Caco-2 (cell line): Measurements from ENCODE around the gene PPP1R8. TPM values are rescaled to one million over a fixed set of nuclear protein-coding genes. Genes with fewer than 3 reads are reported as not detected.
"Not testable (repeated sequence)": the region's sequence is repeated elsewhere in the genome, so short reads cannot be mapped to it uniquely, and the experiment has no call there.

ENCODE experiments used
- BruUV-seq: library from RNA; stranded (reverse); fragments of 400-500 nt; replicated peaks from 2 replicates; lab custom pipeline; 2021; lab: Mats Ljungman, UMichigan
- CTCF ChIA-PET: fragments of 300-600 bp; sonication (Branson Sonifier 250); formaldehyde crosslinking; loops from one replicate; lab custom pipeline; 2022; ENCODE audit warnings: antibody characterized with exemption; lab: Charles Lee
- POLR2A ChIA-PET: fragments of 300-600 bp; sonication (Branson Sonifier 250); formaldehyde crosslinking; loops from one replicate; lab custom pipeline; 2022; ENCODE audit warnings: antibody characterized with exemption; lab: Charles Lee
- DNase-seq, 2 experiments: peaks; one replicate each; pipeline versions ENCODE4 v3.0.0 to v3.0.0-alpha.2; 2020 to 2022
- H3K27me3 ChIP-seq: replicated peaks from 2 replicates; pipeline ENCODE4 v1.6.0; 2011; ENCODE audit warnings: low read length; ENCODE audit not compliant: control insufficient read depth, insufficient read depth
- H3K36me3 ChIP-seq: 2 replicates; pipeline ENCODE4 v1.5.1; 2011; ENCODE audit warnings: low read length; ENCODE audit not compliant: control insufficient read depth, insufficient read depth
- H3K4me1 ChIP-seq: fragments of 250-450 bp; sonication (Bioruptor Pico); 2 replicates; pipeline ENCODE4 v1.5.1; 2020; ENCODE audit warnings: mild to moderate bottlenecking
- H3K4me3 ChIP-seq: 2 replicates; pipeline ENCODE4 v1.5.1; 2011; ENCODE audit warnings: low read depth, mild to moderate bottlenecking, control low read depth, low read length
- H3K9me3 ChIP-seq: fragments of 250-450 bp; sonication (Bioruptor Pico); 2 replicates; pipeline ENCODE4 v1.5.1; 2020; ENCODE audit warnings: mild to moderate bottlenecking, moderate library complexity
- H3K27ac Mint-ChIP-seq: one replicate; pipeline ENCODE4 v1.8.0; 2022; ENCODE audit warnings: mixed read lengths; ENCODE audit not compliant: unreplicated experiment
- H3K27me3 Mint-ChIP-seq: one replicate; pipeline ENCODE4 v1.8.0; 2022; ENCODE audit warnings: mixed read lengths; ENCODE audit not compliant: insufficient read depth, unreplicated experiment
- H3K36me3 Mint-ChIP-seq: one replicate; pipeline ENCODE4 v1.8.0; 2022; ENCODE audit warnings: mild to moderate bottlenecking, mixed read lengths; ENCODE audit not compliant: insufficient read depth, unreplicated experiment
- H3K4me1 Mint-ChIP-seq: one replicate; pipeline ENCODE4 v1.8.0; 2022; ENCODE audit warnings: low read depth, mixed read lengths; ENCODE audit not compliant: unreplicated experiment
- H3K4me3 Mint-ChIP-seq: one replicate; pipeline ENCODE4 v1.8.0; 2022; ENCODE audit warnings: mild to moderate bottlenecking, moderate library complexity, mixed read lengths; ENCODE audit not compliant: unreplicated experiment
- H3K9me3 Mint-ChIP-seq: one replicate; pipeline ENCODE4 v1.8.0; 2022; ENCODE audit warnings: mixed read lengths; ENCODE audit not compliant: unreplicated experiment
- CTCF ChIP-seq, 2 experiments: fragments of 200-600 bp in 1 of 2; IDR thresholded peaks; 1 replicate in 1 of 2; 2 replicates in 1 of 2; pipeline versions ENCODE4 v1.5.1 to v1.8.0; 2011 to 2022; ENCODE audit warnings: antibody characterized with exemption in 1 of 2, control low read depth in 1 of 2, inconsistent platforms in 1 of 2, low read depth in 1 of 2, low read length in 1 of 2, mild to moderate bottlenecking in 1 of 2, moderate library complexity in 1 of 2; ENCODE audit not compliant: insufficient read depth in 1 of 2, severe bottlenecking in 1 of 2, unreplicated experiment in 1 of 2
- intact Hi-C: fragments of 100-400 bp; cut with micrococcal nuclease; formaldehyde crosslinking; loops from one replicate; pipeline ENCODE4 v1.10.0; 2022; ENCODE audit not compliant: unreplicated experiment
- total RNA-seq: library from RNA; stranded (reverse); gene quantifications from 2 replicates; pipeline ENCODE4 v1.2.3, GENCODE V29; 2022

The PPP1R8 gene
- total RNA-seq, 1 experiment from 2014 or later, result 37.2 TPM

- Mint-ChIP-seq H3K9me3 (no peaks in the 10 kb centered on the region), H3K4me1 (no peaks in the 10 kb centered on the region), H3K4me3 (no peak overlapping the region), H3K36me3 (peaks cover 19% of the 10 kb centered on the region), H3K27ac (no peak overlapping the region), H3K27me3 (no peaks in the 10 kb centered on the region)
- ChIA-PET CTCF (no interaction called here), POLR2A (interaction anchor here (0.6 kb wide), 1 partner anchor 38 kb away, joined by 9 read pairs; no protein-coding TSS in a partner anchor)
- Histone ChIP-seq H3K4me1 (no peaks in the 10 kb centered on the region), H3K27me3 (no peaks in the 10 kb centered on the region), H3K4me3 (no peak overlapping the region), H3K9me3 (no peaks in the 10 kb centered on the region), H3K36me3 (no peaks in the 10 kb centered on the region)
- no TSS peak for BruUV-seq
- DNase-seq, result no peak
- no peak for TF ChIP-seq CTCF (IDR thresholded peaks at IDR 0.05; ENCODE audit: insufficient read depth in 1 of 2, low read depth in 1 of 2, low read length in 1 of 2, severe bottlenecking in 1 of 2, unreplicated experiment in 1 of 2)
- intact Hi-C loops, result loop anchor here (5.0 kb wide), 1 partner anchor 107 kb away; no protein-coding TSS in a partner anchor
These were observed 24.5 kb downstream of the PPP1R8 start for GRCh38 chr1:27855085-27855484.

- H3K27me3 Mint-ChIP-seq, result no peaks in the 10 kb centered on the region
- peaks cover 2% of the 10 kb centered on the region for H3K36me3 Mint-ChIP-seq
- Histone ChIP-seq H3K27me3 (no peaks in the 10 kb centered on the region), H3K36me3 (no peaks in the 10 kb centered on the region), H3K4me3 (no peak overlapping the region), H3K9me3 (no peaks in the 10 kb centered on the region), H3K4me1 (no peaks in the 10 kb centered on the region)
- H3K27ac Mint-ChIP-seq, result no peak overlapping the region
- CTCF ChIA-PET, result no interaction called here
- POLR2A ChIA-PET, result no interaction called here
- BruUV-seq, result no TSS peak
- no peak for DNase-seq
- H3K4me1 Mint-ChIP-seq, result no peaks in the 10 kb centered on the region
- H3K9me3 Mint-ChIP-seq, result no peaks in the 10 kb centered on the region
- H3K4me3 Mint-ChIP-seq, result no peak overlapping the region
- intact Hi-C loops, result loop anchor here (5.0 kb wide), 1 partner anchor 106 kb away; no protein-coding TSS in a partner anchor
- TF ChIP-seq CTCF (IDR thresholded peaks at IDR 0.05; ENCODE audit: insufficient read depth in 1 of 2, low read depth in 1 of 2, low read length in 1 of 2, severe bottlenecking in 1 of 2, unreplicated experiment in 1 of 2), result no peak
These were observed 26.2 kb downstream of the PPP1R8 start for GRCh38 chr1:27856561-27857343.

GRCh38 chr1:27857552-27857951 is 27.0 kb downstream of the PPP1R8 start:
- H3K36me3 Mint-ChIP-seq, H3K4me1 ChIP-seq, DNase-seq, BruUV-seq, H3K27ac Mint-ChIP-seq, H3K4me1 Mint-ChIP-seq, H3K27me3 Mint-ChIP-seq, H3K9me3 Mint-ChIP-seq, H3K9me3 ChIP-seq, H3K27me3 ChIP-seq, H3K4me3 Mint-ChIP-seq, H3K36me3 ChIP-seq, H3K4me3 ChIP-seq, POLR2A ChIA-PET: not testable (repeated sequence)
- CTCF ChIA-PET, result interaction anchor here (0.5 to 1.0 kb wide), 7 partner anchors 15 to 995 kb away, joined by 3 to 10 read pairs (median 3); partner anchors contain the start of genes EYA3 and THEMIS2
- intact Hi-C loops, result loop anchor here (5.0 kb wide), 1 partner anchor 105 kb away; no protein-coding TSS in a partner anchor
